DMS153 treated with DMSO at 0.1 percent for 48 hours (cell line): Measurements from ENCODE around the gene TRERF1.

Experiments used
- DNase-seq: peaks from one replicate; lab custom pipeline; 2025; ENCODE audit not compliant: unreplicated experiment; lab: John Stamatoyannopoulos, UW

TRERF1 gene

GRCh38 chr6:42315259-42315990, 136.3 kb downstream of the TRERF1 start:
- no peak for DNase-seq

- DNase-seq: no peak
Observed at GRCh38 chr6:42314571-42315258, 137.0 kb downstream of the TRERF1 start.

GRCh38 chr6:42313941-42314570, 137.7 kb downstream of the TRERF1 start:
- no peak for DNase-seq

- no peak for DNase-seq
Observed at GRCh38 chr6:42313038-42313437, 138.7 kb downstream of the TRERF1 start.

- no peak for DNase-seq
Observed at GRCh38 chr6:42307141-42307470, 144.6 kb downstream of the TRERF1 start.

GRCh38 chr6:42306439-42307140, 145.1 kb downstream of the TRERF1 start:
- DNase-seq: no peak

GRCh38 chr6:42304053-42304712, 147.5 kb downstream of the TRERF1 start:
- DNase-seq: no peak

GRCh38 chr6:42302411-42302810, 149.3 kb downstream of the TRERF1 start:
- DNase-seq: no peak

GRCh38 chr6:42301986-42302385, 149.7 kb downstream of the TRERF1 start:
- DNase-seq: no peak

GRCh38 chr6:42300701-42301100, 151.0 kb downstream of the TRERF1 start:
- no peak for DNase-seq

GRCh38 chr6:42300185-42300584, 151.5 kb downstream of the TRERF1 start:
- DNase-seq: no peak

- no peak for DNase-seq
Observed at GRCh38 chr6:42297661-42298060, 154.1 kb downstream of the TRERF1 start.

GRCh38 chr6:42296614-42297013, 155.1 kb downstream of the TRERF1 start:
- no peak for DNase-seq

- no peak for DNase-seq
Observed at GRCh38 chr6:42295677-42296076, 156.0 kb downstream of the TRERF1 start.

- DNase-seq: no peak
Observed at GRCh38 chr6:42295181-42295580, 156.5 kb downstream of the TRERF1 start.

- no peak for DNase-seq
Observed at GRCh38 chr6:42294759-42295158, 157.0 kb downstream of the TRERF1 start.

- no peak for DNase-seq
Observed at GRCh38 chr6:42293386-42293977, 158.2 kb downstream of the TRERF1 start.

GRCh38 chr6:42292004-42292740, 159.6 kb downstream of the TRERF1 start:
- no peak for DNase-seq

GRCh38 chr6:42287756-42288155, 164.0 kb downstream of the TRERF1 start:
- no peak for DNase-seq

GRCh38 chr6:42281570-42281969, 170.2 kb downstream of the TRERF1 start:
- DNase-seq: no peak
